ENCODE data around the gene LYRM1.

Gene LYRM1

GRCh38 chr16:20873331-20873730, 27.2 kb upstream of the LYRM1 start:
- no peak overlapping the region for H3K4me3 ChIP-seq (ENCODE audit: insufficient read length, low read depth)
- no peaks in the 10 kb centered on the region for H3K9me3 ChIP-seq (ENCODE audit: insufficient read depth, low read length)
- H3K9ac ChIP-seq (ENCODE audit: insufficient read length, low read depth), result no peak overlapping the region
- no peaks in the 10 kb centered on the region for H3K27me3 ChIP-seq (ENCODE audit: insufficient read depth, insufficient read length)
- H3K36me3 ChIP-seq (ENCODE audit: insufficient read depth, insufficient read length, low read length), result no peaks in the 10 kb centered on the region
- TF ChIP-seq YY1 (IDR thresholded peaks at IDR 0.05; ENCODE audit: insufficient read depth, insufficient read length), result no peak
- TF ChIP-seq ZNF274 (IDR thresholded peaks at IDR 0.05; ENCODE audit: low read depth, low read length), result no peak
- TF ChIP-seq SUZ12 (IDR thresholded peaks at IDR 0.05; ENCODE audit: extremely low read depth, insufficient read depth, insufficient read length), result no peak
- no peak for DNase-seq (ENCODE audit: low read depth, low spot score)
- H3K4me1 ChIP-seq (ENCODE audit: insufficient read depth, insufficient read length), result no peaks in the 10 kb centered on the region

- H3K27me3 ChIP-seq (ENCODE audit: insufficient read depth, insufficient read length), result no peaks in the 10 kb centered on the region
- H3K4me1 ChIP-seq (ENCODE audit: insufficient read depth, insufficient read length), result no peaks in the 10 kb centered on the region
- TF ChIP-seq ZNF274 (IDR thresholded peaks at IDR 0.05; ENCODE audit: low read depth, low read length) (no peak), YY1 (IDR thresholded peaks at IDR 0.05; ENCODE audit: insufficient read depth, insufficient read length) (no peak), SUZ12 (IDR thresholded peaks at IDR 0.05; ENCODE audit: extremely low read depth, insufficient read depth, insufficient read length) (no peak)
- no peaks in the 10 kb centered on the region for H3K36me3 ChIP-seq (ENCODE audit: insufficient read depth, insufficient read length, low read length)
- no peaks in the 10 kb centered on the region for H3K9me3 ChIP-seq (ENCODE audit: insufficient read depth, low read length)
- no peak overlapping the region for H3K4me3 ChIP-seq (ENCODE audit: insufficient read length, low read depth)
- H3K9ac ChIP-seq (ENCODE audit: insufficient read length, low read depth), result no peak overlapping the region
- no peak for DNase-seq (ENCODE audit: low read depth, low spot score)
Measured at GRCh38 chr16:20874088-20874581, 26.4 kb upstream of the LYRM1 start.

GRCh38 chr16:20875355-20875650, 25.3 kb upstream of the LYRM1 start:
- TF ChIP-seq ZNF274 (IDR thresholded peaks at IDR 0.05; ENCODE audit: low read depth, low read length) (no peak), YY1 (IDR thresholded peaks at IDR 0.05; ENCODE audit: insufficient read depth, insufficient read length) (no peak), SUZ12 (IDR thresholded peaks at IDR 0.05; ENCODE audit: extremely low read depth, insufficient read depth, insufficient read length) (no peak)
- no peak for DNase-seq (ENCODE audit: low read depth, low spot score)
- H3K4me3 ChIP-seq (ENCODE audit: insufficient read length, low read depth), result no peak overlapping the region
- no peaks in the 10 kb centered on the region for H3K4me1 ChIP-seq (ENCODE audit: insufficient read depth, insufficient read length)
- H3K27me3 ChIP-seq (ENCODE audit: insufficient read depth, insufficient read length), result no peaks in the 10 kb centered on the region
- no peaks in the 10 kb centered on the region for H3K9me3 ChIP-seq (ENCODE audit: insufficient read depth, low read length)
- no peak overlapping the region for H3K9ac ChIP-seq (ENCODE audit: insufficient read length, low read depth)
- H3K36me3 ChIP-seq (ENCODE audit: insufficient read depth, insufficient read length, low read length), result no peaks in the 10 kb centered on the region

- Histone ChIP-seq H3K27me3 (ENCODE audit: insufficient read depth, insufficient read length) (no peaks in the 10 kb centered on the region), H3K36me3 (ENCODE audit: insufficient read depth, insufficient read length, low read length) (no peaks in the 10 kb centered on the region), H3K9ac (ENCODE audit: insufficient read length, low read depth) (no peak overlapping the region), H3K9me3 (ENCODE audit: insufficient read depth, low read length) (no peaks in the 10 kb centered on the region), H3K4me3 (ENCODE audit: insufficient read length, low read depth) (no peak overlapping the region), H3K4me1 (ENCODE audit: insufficient read depth, insufficient read length) (no peaks in the 10 kb centered on the region)
- TF ChIP-seq SUZ12 (IDR thresholded peaks at IDR 0.05; ENCODE audit: extremely low read depth, insufficient read depth, insufficient read length) (no peak), YY1 (IDR thresholded peaks at IDR 0.05; ENCODE audit: insufficient read depth, insufficient read length) (no peak), ZNF274 (IDR thresholded peaks at IDR 0.05; ENCODE audit: low read depth, low read length) (no peak)
- no peak for DNase-seq (ENCODE audit: low read depth, low spot score)
Measured at GRCh38 chr16:20878682-20879147, 21.9 kb upstream of the LYRM1 start.

GRCh38 chr16:20879175-20880040, 21.2 kb upstream of the LYRM1 start:
- no peak overlapping the region for H3K9ac ChIP-seq (ENCODE audit: insufficient read length, low read depth)
- no peaks in the 10 kb centered on the region for H3K27me3 ChIP-seq (ENCODE audit: insufficient read depth, insufficient read length)
- no peaks in the 10 kb centered on the region for H3K4me1 ChIP-seq (ENCODE audit: insufficient read depth, insufficient read length)
- H3K36me3 ChIP-seq (ENCODE audit: insufficient read depth, insufficient read length, low read length), result no peaks in the 10 kb centered on the region
- no peaks in the 10 kb centered on the region for H3K9me3 ChIP-seq (ENCODE audit: insufficient read depth, low read length)
- no peak for TF ChIP-seq ZNF274 (IDR thresholded peaks at IDR 0.05; ENCODE audit: low read depth, low read length)
- no peak for TF ChIP-seq SUZ12 (IDR thresholded peaks at IDR 0.05; ENCODE audit: extremely low read depth, insufficient read depth, insufficient read length)
- no peak for TF ChIP-seq YY1 (IDR thresholded peaks at IDR 0.05; ENCODE audit: insufficient read depth, insufficient read length)
- no peak overlapping the region for H3K4me3 ChIP-seq (ENCODE audit: insufficient read length, low read depth)
- DNase-seq (ENCODE audit: low read depth, low spot score), result no peak

GRCh38 chr16:20880867-20881502, 19.6 kb upstream of the LYRM1 start:
- H3K9ac ChIP-seq (ENCODE audit: insufficient read length, low read depth), result no peak overlapping the region
- no peaks in the 10 kb centered on the region for H3K4me1 ChIP-seq (ENCODE audit: insufficient read depth, insufficient read length)
- peaks cover 4% of the 10 kb centered on the region for H3K36me3 ChIP-seq (ENCODE audit: insufficient read depth, insufficient read length, low read length)
- H3K4me3 ChIP-seq (ENCODE audit: insufficient read length, low read depth), result no peak overlapping the region
- no peak for DNase-seq (ENCODE audit: low read depth, low spot score)
- no peaks in the 10 kb centered on the region for H3K9me3 ChIP-seq (ENCODE audit: insufficient read depth, low read length)
- no peak for TF ChIP-seq ZNF274 (IDR thresholded peaks at IDR 0.05; ENCODE audit: low read depth, low read length)
- H3K27me3 ChIP-seq (ENCODE audit: insufficient read depth, insufficient read length), result no peaks in the 10 kb centered on the region

GRCh38 chr16:20881503-20881878, 19.1 kb upstream of the LYRM1 start:
- Histone ChIP-seq H3K4me3 (ENCODE audit: insufficient read length, low read depth) (no peak overlapping the region), H3K27me3 (ENCODE audit: insufficient read depth, insufficient read length) (no peaks in the 10 kb centered on the region), H3K9ac (ENCODE audit: insufficient read length, low read depth) (no peak overlapping the region), H3K36me3 (ENCODE audit: insufficient read depth, insufficient read length, low read length) (peaks cover 8% of the 10 kb centered on the region), H3K9me3 (ENCODE audit: insufficient read depth, low read length) (no peaks in the 10 kb centered on the region), H3K4me1 (ENCODE audit: insufficient read depth, insufficient read length) (no peaks in the 10 kb centered on the region)
- no peak for DNase-seq (ENCODE audit: low read depth, low spot score)
- TF ChIP-seq YY1 (IDR thresholded peaks at IDR 0.05; ENCODE audit: insufficient read depth, insufficient read length), result no peak
- TF ChIP-seq SUZ12 (IDR thresholded peaks at IDR 0.05; ENCODE audit: extremely low read depth, insufficient read depth, insufficient read length), result no peak
- no peak for TF ChIP-seq ZNF274 (IDR thresholded peaks at IDR 0.05; ENCODE audit: low read depth, low read length)

Measured in NT2/D1 (cell line).